ENCODE measurements around the gene IL17RC. TPM values are rescaled to one million over a fixed set of nuclear protein-coding genes. Genes with fewer than 3 reads are reported as not detected.

IL17RC gene, protein sequence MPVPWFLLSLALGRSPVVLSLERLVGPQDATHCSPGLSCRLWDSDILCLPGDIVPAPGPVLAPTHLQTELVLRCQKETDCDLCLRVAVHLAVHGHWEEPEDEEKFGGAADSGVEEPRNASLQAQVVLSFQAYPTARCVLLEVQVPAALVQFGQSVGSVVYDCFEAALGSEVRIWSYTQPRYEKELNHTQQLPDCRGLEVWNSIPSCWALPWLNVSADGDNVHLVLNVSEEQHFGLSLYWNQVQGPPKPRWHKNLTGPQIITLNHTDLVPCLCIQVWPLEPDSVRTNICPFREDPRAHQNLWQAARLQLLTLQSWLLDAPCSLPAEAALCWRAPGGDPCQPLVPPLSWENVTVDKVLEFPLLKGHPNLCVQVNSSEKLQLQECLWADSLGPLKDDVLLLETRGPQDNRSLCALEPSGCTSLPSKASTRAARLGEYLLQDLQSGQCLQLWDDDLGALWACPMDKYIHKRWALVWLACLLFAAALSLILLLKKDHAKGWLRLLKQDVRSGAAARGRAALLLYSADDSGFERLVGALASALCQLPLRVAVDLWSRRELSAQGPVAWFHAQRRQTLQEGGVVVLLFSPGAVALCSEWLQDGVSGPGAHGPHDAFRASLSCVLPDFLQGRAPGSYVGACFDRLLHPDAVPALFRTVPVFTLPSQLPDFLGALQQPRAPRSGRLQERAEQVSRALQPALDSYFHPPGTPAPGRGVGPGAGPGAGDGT
- total RNA-seq: 1 to 10 TPM in 2 of 3 donors, under 1 TPM in 1; 0.77 to 1.5 (median 1.2) TPM
- 0.56 TPM for total RNA-seq (2013)

DNA sequence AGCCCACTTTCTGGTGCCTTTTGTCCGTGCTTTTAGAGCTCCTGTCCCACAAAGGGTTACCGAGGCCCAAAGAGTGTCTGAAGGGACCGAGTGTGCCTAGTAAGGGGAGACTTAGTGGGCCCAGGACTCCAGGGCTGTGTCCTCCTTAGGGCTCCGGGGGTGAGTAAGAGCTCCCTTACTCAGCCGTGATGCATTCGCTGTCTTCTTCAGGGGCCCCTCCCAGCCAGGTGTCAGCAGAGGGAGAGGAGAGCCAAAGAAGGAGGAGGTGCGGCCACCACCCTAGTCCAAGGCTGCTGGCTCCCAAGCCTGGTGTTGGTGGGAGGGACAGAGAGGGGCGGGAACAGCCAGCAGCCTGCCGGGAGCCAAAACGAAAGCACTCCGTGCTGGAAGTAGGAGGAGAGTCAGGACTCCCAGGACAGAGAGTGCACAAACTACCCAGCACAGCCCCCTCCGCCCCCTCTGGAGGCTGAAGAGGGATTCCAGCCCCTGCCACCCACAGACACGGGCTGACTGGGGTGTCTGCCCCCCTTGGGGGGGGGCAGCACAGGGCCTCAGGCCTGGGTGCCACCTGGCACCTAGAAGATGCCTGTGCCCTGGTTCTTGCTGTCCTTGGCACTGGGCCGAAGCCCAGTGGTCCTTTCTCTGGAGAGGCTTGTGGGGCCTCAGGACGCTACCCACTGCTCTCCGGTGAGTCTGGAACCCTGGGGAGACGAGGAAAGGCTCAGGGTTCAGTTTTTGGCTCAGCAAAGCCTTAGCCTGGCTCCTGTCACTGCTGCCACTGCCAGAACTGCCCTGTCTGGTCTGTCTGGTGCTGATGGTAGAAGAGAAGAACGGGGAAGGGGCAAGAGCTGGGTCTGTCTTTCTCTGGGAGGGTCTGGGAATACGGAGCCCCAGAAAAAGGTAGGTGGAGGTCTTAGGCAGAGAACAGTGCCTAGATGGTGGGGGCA, at the start of gene IL17RC:
Gene IL17RC (plus strand): TSS at position 365 of the 947 bp plus-strand sequence. CDS start 218 bp downstream, at position 583.
- TF ChIP-seq, protein P1, sequence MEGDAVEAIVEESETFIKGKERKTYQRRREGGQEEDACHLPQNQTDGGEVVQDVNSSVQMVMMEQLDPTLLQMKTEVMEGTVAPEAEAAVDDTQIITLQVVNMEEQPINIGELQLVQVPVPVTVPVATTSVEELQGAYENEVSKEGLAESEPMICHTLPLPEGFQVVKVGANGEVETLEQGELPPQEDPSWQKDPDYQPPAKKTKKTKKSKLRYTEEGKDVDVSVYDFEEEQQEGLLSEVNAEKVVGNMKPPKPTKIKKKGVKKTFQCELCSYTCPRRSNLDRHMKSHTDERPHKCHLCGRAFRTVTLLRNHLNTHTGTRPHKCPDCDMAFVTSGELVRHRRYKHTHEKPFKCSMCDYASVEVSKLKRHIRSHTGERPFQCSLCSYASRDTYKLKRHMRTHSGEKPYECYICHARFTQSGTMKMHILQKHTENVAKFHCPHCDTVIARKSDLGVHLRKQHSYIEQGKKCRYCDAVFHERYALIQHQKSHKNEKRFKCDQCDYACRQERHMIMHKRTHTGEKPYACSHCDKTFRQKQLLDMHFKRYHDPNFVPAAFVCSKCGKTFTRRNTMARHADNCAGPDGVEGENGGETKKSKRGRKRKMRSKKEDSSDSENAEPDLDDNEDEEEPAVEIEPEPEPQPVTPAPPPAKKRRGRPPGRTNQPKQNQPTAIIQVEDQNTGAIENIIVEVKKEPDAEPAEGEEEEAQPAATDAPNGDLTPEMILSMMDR (IDR thresholded peaks at IDR 0.05): no peak
- 45% methylated on average over 19 of the region's 19 CpGs for WGBS (ENCODE audit: insufficient coverage)
- Mint-ChIP-seq H3K4me1 (peaks cover 8 to 26% of the 10 kb centered on the region in 2 donors), H3K9me3 (no peaks in the 10 kb centered on the region), H3K4me3 (peak within 1 kb of the TSS; percentile 81), H3K27me3 (ENCODE audit: low read depth in 2 of 2) (no peaks in the 10 kb centered on the region), H3K36me3 (no peaks in the 10 kb centered on the region), H3K27ac (peak within 1 kb of the TSS in 1 of 2 donors; percentile 56)
- ATAC-seq: peak in 1 of 3 donors; percentile 13
- Histone ChIP-seq H3K27me3 (ENCODE audit: control insufficient read depth, insufficient read depth, low read length) (no peaks in the 10 kb centered on the region), H3K4me1 (ENCODE audit: control insufficient read depth, insufficient read depth, low read length) (peaks cover 21% of the 10 kb centered on the region), H3K9me3 (ENCODE audit: control insufficient read depth, insufficient read depth, low read length) (no peaks in the 10 kb centered on the region), H3K36me3 (ENCODE audit: control insufficient read depth, insufficient read depth, low read length) (no peaks in the 10 kb centered on the region), H3K4me3 (ENCODE audit: low read length) (peak within 1 kb of the TSS; percentile 35), H3K27ac (ENCODE audit: low read length) (no peak within 1 kb of the TSS)
- peak in 1 of 2 donors; percentile 25 for DNase-seq
- intact Hi-C loops (cut with micrococcal nuclease): no loop called here

- 80% methylated on average over 12 of the region's 12 CpGs for WGBS (ENCODE audit: insufficient coverage)
- H3K27me3 ChIP-seq (ENCODE audit: control insufficient read depth, insufficient read depth, low read length): no peaks in the 10 kb centered on the region
- ATAC-seq: no peak
- DNase-seq: no peak
- Mint-ChIP-seq H3K4me1 (peaks cover 3 to 4% of the 10 kb centered on the region in 2 donors), H3K36me3 (no peaks in the 10 kb centered on the region), H3K27me3 (ENCODE audit: low read depth in 2 of 2) (no peaks in the 10 kb centered on the region), H3K27ac (no peak overlapping the region), H3K9me3 (no peaks in the 10 kb centered on the region), H3K4me3 (no peak overlapping the region)
- no peak overlapping the region for H3K27ac ChIP-seq (ENCODE audit: low read length)
- peaks cover 14% of the 10 kb centered on the region for H3K4me1 ChIP-seq (ENCODE audit: control insufficient read depth, insufficient read depth, low read length)
- intact Hi-C loops (cut with micrococcal nuclease): no loop called here
- TF ChIP-seq, protein P1 (IDR thresholded peaks at IDR 0.05): no peak
- H3K4me3 ChIP-seq (ENCODE audit: low read length): no peak overlapping the region
- H3K9me3 ChIP-seq (ENCODE audit: control insufficient read depth, insufficient read depth, low read length): no peaks in the 10 kb centered on the region
- no peaks in the 10 kb centered on the region for H3K36me3 ChIP-seq (ENCODE audit: control insufficient read depth, insufficient read depth, low read length)
Observed at GRCh38 chr3:9867106-9867505, 49.8 kb upstream of the IL17RC start.

- ATAC-seq: no peak
Observed at GRCh38 chr3:9869955-9870354, 46.9 kb upstream of the IL17RC start.

More at GRCh38 chr3:9869955-9870354, 46.9 kb upstream of the IL17RC start:
- no peak for DNase-seq
- H3K27ac ChIP-seq (ENCODE audit: low read length): no peak overlapping the region
- no peaks in the 10 kb centered on the region for H3K9me3 ChIP-seq (ENCODE audit: control insufficient read depth, insufficient read depth, low read length)
- Mint-ChIP-seq H3K9me3 (no peaks in the 10 kb centered on the region), H3K36me3 (no peaks in the 10 kb centered on the region), H3K4me3 (no peak overlapping the region), H3K27ac (no peak overlapping the region), H3K4me1 (no peaks in the 10 kb centered on the region), H3K27me3 (ENCODE audit: low read depth in 2 of 2) (no peaks in the 10 kb centered on the region)
- TF ChIP-seq, protein P1 (IDR thresholded peaks at IDR 0.05): no peak
- intact Hi-C loops (cut with micrococcal nuclease): no loop called here
- H3K27me3 ChIP-seq (ENCODE audit: control insufficient read depth, insufficient read depth, low read length): no peaks in the 10 kb centered on the region
- 88% methylated on average over 5 of the region's 5 CpGs for WGBS (ENCODE audit: insufficient coverage)
- H3K4me1 ChIP-seq (ENCODE audit: control insufficient read depth, insufficient read depth, low read length): no peaks in the 10 kb centered on the region
- no peaks in the 10 kb centered on the region for H3K36me3 ChIP-seq (ENCODE audit: control insufficient read depth, insufficient read depth, low read length)
- H3K4me3 ChIP-seq (ENCODE audit: low read length): no peak overlapping the region

Measured in natural killer cell (primary cell).